ENCODE results near the gene PPP1R14D.

The PPP1R14D gene

DNA sequence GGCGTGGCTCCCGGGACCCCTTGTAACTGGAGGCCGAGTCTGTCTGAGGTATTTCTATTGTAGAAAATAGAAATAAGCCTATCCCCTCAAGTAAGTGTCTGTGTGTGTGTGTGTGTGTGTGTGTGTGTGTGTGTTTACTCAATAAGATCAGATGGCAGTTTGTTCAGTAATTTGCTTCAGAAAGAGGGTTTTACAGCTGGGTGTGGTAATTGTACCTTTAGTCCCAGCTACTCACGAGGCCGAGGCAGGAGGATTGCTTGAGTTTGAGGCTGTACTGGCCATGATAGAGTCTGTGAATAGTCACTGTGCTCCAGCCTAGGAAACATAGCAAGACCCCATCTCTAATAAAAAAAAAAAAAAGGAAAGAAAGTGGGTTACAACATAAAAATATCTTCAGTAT is 24.0 kb upstream of the PPP1R14D start:
- no peak for DNase-seq (ENCODE audit: low spot score)

DNA sequence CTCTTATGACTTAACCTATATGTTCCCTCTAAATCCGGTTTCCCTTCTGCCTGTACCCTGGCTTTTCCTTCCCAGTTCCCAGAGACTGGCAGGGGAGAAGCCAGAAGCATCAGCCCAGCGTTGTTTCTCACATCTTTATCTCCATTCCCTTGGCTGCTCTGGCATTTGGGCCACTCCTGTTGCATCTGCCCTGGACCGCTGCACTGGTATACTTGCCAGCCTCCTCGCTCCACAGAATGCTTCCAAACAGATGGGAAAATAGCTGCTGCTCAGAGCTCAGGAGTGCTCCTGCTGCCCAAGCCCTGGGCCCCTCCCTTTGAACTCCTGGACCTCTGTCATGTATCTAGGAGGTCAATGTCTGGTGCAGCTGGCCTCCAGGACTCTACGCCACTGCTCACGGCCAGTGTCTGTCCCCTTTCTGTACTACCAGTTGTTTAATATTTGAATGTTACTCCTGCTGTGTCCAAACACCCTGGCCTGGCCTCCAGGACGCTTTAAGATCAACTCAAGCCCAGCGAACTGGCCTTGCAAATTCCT is 22.1 kb upstream of the PPP1R14D start:
- no peak for DNase-seq (ENCODE audit: low spot score)

DNA sequence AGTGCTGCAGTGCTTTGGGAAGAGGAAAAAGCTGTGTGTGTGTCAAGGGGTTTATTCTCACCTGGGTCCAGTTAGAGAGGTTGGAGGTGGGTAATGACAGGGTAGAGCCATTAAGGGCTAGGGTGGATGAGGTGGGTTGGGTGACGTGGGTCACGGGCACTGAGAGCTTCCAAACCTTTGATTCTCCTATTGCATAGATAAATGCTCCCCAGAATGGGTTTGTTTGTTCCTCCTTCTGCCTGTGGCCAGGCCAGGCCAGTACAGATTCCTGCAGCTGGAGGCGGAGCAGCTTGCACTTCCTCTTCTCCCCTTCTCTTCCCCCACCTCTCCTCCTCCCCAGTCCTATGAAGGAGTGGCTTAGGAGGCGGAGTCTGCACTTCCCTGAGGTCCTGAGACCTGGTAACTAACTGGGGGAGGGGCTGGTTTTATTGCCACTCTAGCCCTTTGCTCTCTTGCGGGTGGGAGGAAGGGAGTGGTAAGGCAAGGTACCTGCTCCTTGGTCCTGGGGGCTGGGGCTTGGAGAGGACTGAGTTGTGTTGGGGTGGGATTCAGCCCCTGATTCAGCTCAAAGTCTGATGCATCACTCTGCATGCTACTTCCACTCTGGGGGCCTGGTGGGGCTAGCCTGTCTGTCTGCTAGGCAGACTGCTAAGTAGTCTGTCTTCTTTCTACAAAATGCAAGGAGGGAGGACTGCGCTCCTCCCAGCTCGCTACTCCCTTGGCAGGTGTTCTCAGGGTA is 18.9 kb upstream of the PPP1R14D start:
- DNase-seq (ENCODE audit: low spot score): no peak

DNA sequence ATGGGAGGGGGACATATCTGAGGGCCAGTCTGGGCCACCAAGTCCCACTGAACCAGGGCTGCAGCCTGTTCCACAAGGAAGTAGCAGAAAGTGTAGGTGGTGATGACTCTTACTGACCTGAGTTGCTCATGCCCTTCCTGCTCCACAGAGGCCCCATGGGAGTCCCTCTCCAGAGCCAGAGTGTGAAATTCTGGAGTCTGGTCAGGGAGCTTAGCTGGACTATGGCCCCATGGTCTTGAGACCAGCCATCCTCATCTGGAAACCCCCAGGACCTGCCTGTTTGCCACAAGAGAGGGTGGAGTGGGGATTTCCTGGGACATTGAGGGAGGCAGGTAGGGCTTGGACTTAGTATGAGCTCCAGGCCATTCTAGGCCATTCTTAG is 18.3 kb upstream of the PPP1R14D start:
- no peak for DNase-seq (ENCODE audit: low spot score)

DNA sequence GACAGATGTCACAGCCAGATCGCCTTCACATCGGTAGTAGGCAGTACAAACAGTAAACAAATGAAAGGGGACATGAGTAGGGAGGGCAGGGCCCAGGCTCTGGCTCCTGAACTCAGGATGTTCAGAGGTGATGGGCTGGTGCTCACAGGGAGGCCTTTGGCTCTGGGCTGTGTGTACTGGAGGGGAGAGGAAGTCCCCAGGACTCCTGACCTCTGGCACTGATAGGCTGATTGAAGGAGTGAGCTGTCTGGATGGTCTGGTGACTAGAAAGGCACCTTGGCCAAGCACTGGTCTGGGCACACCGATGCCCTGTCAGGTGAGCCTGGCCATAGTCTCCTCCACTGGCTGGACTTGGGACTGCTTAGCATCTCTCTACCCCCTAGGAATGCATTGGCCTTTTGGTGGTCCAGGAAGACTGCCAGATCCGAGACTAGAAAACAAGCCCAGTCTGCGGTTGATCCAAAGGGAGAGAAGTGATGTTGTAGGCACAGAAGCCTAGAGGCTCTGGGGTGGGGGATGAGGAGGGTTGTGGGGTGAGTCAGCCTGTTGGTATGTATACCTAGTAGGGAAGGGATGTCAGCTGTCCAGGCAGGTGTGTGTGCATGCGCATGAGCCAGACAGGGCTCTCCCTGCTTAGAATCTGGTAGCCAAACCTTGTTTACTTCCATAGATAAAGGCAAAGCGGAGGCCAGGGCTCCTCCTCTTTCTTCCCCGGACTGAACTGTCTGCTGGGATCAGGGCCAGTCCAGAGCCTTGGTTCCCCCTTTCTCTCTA is 17.2 kb upstream of the PPP1R14D start:
- no peak for DNase-seq (ENCODE audit: low spot score)

DNA sequence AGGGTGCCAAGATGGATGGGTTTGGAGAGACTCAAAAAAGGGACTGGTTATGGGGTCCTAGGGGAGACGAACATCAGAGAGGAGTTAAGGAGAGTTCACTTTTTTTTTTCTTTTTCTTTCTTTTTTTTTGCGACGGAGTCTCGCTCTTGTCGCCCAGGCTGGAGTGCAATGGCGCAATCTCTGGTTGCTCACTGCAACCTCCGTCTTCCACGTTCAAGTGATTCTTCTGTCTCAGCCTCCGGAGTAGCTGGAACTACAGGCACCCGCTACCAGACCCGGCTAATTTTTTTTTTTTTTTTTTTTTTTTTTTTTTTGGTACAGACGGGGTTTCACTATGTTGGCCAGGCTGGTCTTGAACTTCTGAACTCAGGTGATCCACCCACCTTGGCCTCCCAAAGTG is 16.5 kb upstream of the PPP1R14D start:
- DNase-seq (ENCODE audit: low spot score): no peak

DNA sequence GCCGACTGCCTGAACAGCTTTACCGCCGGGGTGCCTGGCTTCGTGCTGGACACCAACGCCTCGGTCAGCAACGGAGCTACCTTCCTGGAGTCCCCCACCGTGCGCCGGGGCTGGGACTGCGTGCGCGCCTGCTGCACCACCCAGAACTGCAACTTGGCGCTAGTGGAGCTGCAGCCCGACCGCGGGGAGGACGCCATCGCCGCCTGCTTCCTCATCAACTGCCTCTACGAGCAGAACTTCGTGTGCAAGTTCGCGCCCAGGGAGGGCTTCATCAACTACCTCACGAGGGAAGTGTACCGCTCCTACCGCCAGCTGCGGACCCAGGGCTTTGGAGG is 16.2 kb upstream of the PPP1R14D start:
- peak; percentile 29 for DNase-seq (ENCODE audit: low spot score)

DNA sequence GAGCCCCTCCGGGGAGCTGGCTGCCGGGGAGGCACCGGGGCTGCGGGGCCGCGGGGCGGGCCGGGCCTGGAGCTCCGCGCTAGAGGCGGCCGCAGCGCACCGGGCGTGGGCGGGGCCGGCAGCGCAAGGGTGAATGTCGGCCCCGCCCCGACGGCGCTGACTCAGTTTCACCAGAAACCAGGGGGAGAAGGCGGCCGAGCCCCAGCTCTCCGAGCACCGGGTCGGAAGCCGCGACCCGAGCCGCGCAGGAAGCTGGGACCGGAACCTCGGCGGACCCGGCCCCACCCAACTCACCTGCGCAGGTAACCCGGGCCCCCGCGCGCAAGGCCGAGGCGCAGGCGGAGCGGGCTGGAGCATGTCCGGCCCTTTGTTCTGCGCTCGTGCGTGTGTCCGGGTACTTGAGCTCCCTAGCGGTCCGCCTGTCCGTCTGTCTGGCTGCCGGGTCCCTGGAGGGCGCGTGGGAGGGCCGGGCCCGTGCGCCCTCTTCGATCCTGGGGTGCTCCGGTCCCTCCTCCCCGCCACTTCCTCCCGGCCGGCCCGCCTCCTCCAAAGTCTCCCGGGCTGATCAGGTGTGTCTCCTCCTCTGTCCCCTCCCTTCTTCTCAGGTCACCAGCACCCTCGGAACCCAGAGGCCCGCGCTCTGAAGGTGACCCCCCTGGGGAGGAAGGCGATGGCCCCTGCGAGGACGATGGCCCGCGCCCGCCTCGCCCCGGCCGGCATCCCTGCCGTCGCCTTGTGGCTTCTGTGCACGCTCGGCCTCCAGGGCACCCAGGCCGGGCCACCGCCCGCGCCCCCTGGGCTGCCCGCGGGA is 15.6 kb upstream of the PPP1R14D start, which contains the start of gene SPINT1:
TSS of gene SPINT1 (plus strand) at position 164 of the 811 bp plus-strand sequence. CDS start at position 671, 507 bp downstream.
- peak; percentile 31 for DNase-seq (ENCODE audit: low spot score)

DNA sequence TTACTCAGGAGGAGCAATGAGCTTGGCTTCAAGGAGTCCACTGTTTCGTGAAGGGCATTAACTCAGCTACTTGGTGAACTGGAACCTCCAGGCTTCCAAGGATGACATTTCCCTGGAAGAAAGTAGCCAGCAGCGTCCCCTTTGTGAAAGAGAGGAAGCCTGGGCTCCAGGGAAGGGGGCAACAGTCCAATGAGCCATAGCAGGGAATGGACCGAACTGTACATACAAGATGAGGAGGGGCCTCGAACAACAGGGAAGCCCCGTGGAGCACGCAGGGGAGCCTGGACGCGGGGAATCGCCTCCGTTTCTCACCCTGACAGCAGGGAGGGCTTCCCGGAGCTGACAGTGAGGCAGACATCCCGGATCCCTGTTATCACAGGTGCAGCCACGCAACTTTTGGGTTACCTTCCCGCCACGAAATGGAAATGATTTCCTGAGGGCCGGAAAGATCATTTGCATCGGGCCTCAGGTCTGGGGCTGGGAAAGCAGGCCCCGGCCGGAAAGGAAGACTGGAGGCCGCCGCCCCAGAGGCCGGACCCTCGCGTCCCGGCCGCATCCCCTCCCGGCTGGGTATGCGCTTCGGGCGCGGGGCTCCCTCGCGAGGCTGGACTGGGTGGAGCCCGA is 14.9 kb upstream of the PPP1R14D start:
- no peak for DNase-seq (ENCODE audit: low spot score)

DNA sequence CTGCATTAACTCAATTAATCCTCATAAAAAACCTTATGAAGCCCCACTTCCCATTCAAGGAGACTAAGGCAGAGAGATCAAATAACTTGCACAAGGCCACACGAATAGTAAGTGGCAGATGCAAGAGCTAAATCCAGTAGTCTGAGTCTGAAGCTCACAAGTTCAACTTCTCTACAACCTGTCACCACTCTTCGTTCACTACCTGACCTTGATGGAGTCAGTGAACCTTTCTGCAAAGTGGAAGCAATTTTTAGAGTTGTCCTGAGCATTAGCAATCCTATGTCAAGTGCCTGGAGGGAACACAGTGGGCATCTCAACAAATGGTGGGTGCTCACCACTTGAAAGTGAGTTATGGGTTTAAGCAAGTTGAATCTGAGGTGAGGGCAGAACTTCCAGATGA is 13.2 kb upstream of the PPP1R14D start:
- DNase-seq (ENCODE audit: low spot score): no peak

DNA sequence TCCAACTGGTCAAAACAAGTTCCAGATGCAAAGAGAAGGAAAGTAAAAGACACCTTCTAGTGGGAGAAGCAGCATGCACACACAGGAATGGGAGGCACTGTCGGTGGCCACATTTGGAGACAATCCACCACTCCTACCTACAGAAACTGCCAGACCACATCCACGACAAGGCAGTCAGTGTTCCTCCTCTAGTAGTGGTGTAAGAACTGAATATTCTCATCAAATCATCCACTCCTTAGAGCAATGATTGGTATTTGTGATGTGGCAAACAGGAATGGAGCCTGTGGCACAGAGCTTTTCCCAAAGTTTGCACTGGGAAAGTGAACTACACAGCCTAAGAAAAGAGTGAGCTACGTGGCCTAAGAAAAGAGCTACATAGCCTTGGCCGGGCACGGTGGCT is 10.2 kb upstream of the PPP1R14D start:
- DNase-seq (ENCODE audit: low spot score): peak; percentile 7

DNA sequence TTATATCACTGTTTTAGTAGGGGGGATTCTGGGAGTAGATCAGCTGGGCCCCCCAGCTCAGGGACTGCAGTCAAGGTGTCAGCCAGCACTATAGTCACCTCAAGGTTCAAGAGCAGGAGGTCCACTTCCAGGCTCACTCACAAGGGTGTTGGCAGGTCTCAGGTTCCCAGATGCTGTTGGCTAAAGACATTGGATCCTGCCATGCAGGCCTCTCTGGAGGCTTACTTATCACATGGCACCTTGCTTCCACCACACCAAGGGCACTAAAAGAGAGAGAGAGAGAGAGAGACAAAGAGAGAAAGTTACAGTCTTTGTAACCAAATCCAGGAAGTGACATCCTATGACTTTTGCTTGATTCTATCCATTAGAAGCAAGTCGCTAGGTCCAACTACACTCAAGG is 7.5 kb upstream of the PPP1R14D start:
- no peak for DNase-seq (ENCODE audit: low spot score)

DNA sequence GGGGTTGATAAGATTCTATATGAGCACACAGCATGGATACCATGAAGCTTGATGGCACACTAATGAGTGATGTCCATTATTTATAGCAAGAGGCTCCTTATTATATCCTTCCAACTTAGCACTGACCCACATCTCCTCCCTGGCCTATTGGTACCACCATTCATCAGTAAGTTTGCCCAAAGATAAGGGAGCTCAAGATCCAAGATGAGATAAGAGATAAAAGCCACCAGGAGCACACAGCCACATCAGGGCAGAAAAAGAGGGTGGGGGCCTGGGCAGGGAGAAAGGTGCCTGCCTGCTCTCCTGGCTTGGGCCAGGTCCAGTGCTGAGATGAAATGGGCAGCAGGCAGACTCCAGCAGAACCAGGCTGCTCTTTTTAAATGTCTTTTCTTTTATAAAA is 4.4 kb upstream of the PPP1R14D start:
- no peak for DNase-seq (ENCODE audit: low spot score)

DNA sequence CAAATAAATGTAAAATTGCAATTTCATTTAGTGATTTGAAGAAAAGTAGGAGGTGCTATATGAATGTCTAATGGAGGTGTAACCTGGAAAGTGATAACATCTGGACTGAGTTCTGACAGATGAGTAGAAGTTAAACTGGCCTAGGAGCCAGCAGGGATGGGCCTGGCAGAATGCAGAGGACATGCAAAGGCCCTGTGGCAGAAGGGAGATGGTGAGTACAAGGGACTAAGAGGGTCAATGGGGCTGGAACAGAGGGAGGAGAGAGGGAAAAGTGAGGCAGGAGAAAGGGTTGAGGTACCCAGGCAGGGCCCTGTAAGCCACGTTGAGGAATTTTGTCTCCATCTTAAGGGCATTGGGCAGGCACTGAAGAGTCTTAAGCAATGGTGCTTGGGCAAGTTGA is 3.4 kb upstream of the PPP1R14D start:
- DNase-seq (ENCODE audit: low spot score): no peak

DNA sequence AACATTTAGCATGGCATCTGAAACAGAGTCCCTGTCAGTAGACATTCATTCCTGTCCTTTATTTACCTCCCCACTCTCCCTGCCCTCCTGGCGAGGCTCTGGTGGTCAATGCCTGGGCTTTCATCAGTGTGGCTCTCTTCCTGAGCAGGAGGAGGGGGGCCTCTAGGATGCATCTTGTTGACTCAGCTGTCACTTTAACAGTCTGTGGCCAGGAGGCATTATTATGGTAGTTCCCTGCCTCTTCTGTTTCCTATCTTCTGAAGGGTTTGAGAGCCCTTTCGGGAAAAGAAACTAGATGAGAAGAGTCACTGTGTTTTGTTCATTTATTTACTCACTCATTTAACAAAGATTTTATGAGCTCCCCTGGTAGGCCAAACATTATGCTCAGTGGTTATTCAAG is 2.4 kb upstream of the PPP1R14D start:
- no peak for DNase-seq (ENCODE audit: low spot score)

DNA sequence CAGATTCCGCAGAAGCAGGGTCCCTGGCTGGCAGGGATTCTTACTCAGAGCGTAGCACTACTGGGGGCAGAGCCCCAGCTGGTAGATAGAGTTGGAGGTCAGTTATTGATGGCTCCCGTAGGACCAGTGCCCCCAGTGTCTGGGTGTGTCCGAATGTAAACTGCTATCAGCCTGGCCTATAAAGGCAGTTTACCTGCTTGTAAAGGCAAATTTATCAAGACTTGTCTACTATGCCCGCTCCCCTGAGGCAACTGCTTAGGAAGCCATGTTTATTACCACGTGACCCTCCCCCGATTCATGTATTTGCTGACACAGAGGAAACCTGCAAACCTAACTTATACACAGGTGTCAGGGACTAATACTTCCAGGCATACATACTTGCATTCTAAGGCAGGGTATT is 607 bp upstream of the PPP1R14D start:
- no peak for DNase-seq (ENCODE audit: low spot score)

DNA sequence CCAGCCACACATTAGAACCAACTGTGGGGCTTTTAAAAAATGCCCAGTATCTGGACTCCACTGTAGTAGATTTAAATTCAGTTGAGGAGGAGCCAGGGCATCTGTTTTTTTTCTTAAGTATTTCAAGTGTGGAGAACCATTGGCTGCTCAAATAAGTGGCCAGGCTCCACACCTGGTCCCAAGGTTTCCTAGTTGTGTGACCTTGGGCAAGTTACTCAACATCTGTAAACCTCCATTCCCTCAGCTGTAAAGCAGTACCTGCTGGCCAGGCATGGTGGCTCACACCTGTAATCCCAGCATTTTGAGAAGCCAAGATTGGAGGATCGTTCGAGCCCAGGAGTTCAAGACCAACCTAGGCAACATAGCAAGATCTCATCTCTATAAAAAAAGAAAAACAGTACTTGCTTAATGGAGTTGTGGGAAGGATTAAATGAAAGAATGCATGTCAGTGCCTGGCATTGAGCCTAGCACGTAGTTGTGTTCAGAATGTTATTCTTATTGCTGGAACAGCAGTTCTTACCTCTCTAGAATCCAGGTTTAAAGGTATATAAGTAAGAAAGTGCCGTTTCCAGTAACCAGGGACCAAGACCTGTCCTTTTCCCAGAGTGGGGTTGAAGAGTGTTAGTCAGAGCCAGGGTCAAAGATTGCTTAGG is 2.0 kb downstream of the PPP1R14D start:
- DNase-seq (ENCODE audit: low spot score): no peak

DNA sequence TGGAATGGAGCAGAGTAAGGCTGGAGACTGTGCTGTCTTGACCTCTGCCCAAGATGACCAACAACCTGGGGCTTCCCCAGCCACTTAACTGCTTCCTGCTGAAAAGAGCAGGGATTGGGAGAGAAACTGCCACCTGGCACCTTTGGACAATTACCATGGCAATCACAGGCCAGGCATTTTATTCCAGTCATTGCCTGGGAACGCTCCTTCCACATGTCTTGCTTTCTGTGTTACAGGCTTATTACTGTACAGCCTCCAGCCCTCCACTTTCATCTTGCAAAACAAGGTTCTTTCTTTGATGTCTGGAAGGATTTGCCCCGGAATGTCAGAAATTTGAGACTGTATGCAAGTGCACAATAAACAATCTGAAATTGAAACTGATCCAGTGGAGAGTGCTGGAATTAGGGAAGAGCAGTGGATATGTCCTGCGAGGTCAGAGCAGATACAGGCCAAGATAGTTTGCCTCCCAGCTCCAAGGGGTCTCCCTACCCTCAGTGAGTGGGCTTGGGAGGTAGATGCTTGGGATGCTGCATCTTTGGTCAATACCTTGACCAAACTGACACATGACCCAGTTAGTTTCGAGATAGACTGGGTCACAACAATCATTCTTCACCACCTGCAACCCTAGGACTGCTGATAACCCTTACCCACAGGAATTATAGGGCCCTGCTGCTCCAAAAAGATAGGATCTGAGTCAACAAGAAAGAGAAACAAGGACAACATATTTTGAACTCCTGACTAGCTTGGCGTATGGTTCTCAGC is 2.7 kb downstream of the PPP1R14D start:
- DNase-seq (ENCODE audit: low spot score): no peak

DNA sequence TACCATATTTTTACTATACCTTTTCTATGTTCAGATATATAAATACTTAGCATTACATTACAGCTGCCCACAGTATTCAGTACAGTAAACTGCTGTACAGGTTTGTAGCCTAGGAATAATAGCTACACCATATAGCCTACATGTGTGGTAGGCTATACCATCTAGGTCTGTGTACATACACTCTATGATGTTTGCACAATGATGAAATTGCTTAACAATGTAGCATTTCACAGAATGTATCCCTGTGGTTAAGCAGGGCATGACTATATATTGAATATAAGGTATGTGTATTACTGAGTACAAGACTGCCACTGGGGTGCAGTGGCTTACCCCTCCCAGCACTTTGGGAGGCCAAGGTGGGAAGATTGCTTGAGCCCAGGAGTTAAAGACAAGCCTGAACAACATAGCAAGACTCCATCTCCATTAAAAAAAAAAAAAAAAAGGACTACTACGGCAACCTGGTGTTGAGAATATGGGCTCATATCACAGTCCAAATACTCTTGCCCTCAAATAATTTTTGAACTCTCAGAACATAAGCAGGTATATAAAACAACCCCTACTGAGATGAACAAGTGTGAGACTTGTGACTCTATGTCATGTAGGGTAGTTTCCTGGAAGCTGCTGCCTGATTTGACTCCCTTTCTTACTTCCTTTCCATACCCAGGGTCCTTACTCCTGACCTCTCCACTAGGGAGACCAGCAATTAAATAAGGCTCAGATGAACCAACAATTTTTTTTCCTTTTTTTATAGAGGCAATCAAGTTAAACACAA is 4.8 kb downstream of the PPP1R14D start:
- no peak for DNase-seq (ENCODE audit: low spot score)

DNA sequence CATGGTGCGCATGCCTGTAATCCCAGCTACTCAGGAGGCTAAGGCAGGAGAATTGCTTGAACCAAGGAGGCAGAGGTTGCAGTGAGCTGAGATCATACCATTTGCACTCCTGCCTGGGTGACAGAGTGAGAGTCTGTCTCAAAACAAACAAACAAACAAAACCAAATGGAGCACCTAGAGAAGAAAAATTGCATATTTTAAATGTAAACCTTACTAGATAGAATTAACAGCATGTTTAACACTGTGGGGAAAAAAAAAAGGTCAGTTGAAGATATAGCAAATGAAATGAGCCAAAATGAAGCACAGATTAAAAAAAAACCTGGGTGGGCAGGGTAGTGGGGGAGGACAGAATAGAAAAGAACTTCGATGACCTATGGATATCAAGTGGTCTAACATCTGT is 7.3 kb downstream of the PPP1R14D start:
- no peak for DNase-seq (ENCODE audit: low spot score)
